Activated CD8-positive, alpha-beta T cell treated with anti-CD3 and anti-CD28 coated beads for 36 hours (primary cell): Measurements from ENCODE around the gene HERC6. TPM values are rescaled to one million over a fixed set of nuclear protein-coding genes. Genes with fewer than 3 reads are reported as not detected.
"Not testable (repeated sequence)": the region's sequence is repeated elsewhere in the genome, so short reads cannot be mapped to it uniquely, and the experiment has no call there.

Experiments used
- ATAC-seq: fragments of 200-7000 bp; cut with Tn5 transposase; one replicate; pipeline ENCODE4 v1.10.0; 2021; ENCODE audit warnings: mild to moderate bottlenecking, moderate library complexity
- CTCF ChIA-PET: fragments of 350-600 bp; sonication (Branson Sonifier 250); formaldehyde crosslinking; loops from one replicate; lab custom pipeline; 2021; ENCODE audit warnings: antibody characterized with exemption; lab: Charles Lee
- POLR2A ChIA-PET: fragments of 350-600 bp; sonication (Branson Sonifier 250); formaldehyde crosslinking; loops from one replicate; lab custom pipeline; 2021; ENCODE audit warnings: antibody characterized with exemption; lab: Charles Lee
- DNase-seq: peaks from one replicate; pipeline ENCODE4 v3.0.0-alpha.2; 2020
- H3K27ac Mint-ChIP-seq: one replicate; pipeline ENCODE4 v1.8.0; 2021; ENCODE audit warnings: mild to moderate bottlenecking, mixed read lengths
- H3K27me3 Mint-ChIP-seq: one replicate; pipeline ENCODE4 v1.8.0; 2021; ENCODE audit warnings: mixed read lengths
- H3K36me3 Mint-ChIP-seq: one replicate; pipeline ENCODE4 v1.8.0; 2021; ENCODE audit warnings: low read depth, mixed read lengths
- H3K4me1 Mint-ChIP-seq: one replicate; pipeline ENCODE4 v1.8.0; 2021; ENCODE audit warnings: low read depth, mixed read lengths
- H3K4me3 Mint-ChIP-seq: one replicate; pipeline ENCODE4 v1.8.0; 2021; ENCODE audit warnings: mild to moderate bottlenecking, moderate library complexity, mixed read lengths
- H3K9me3 Mint-ChIP-seq: one replicate; pipeline ENCODE4 v1.8.0; 2021; ENCODE audit warnings: mixed read lengths
- CTCF ChIP-seq: fragments of 200-600 bp; IDR thresholded peaks from one replicate; pipeline ENCODE4 v1.8.0; 2022; ENCODE audit warnings: antibody characterized with exemption, mild to moderate bottlenecking
- intact Hi-C: fragments of 100-400 bp; cut with micrococcal nuclease; formaldehyde crosslinking; loops from one replicate; pipeline ENCODE4 v1.10.0; 2022
- total RNA-seq, 2 experiments: library from RNA; stranded (reverse); gene quantifications; one replicate each; pipeline ENCODE4 v1.2.3, GENCODE V29; 2021

The HERC6 gene
- total RNA-seq, result 1 to 10 TPM; 3.0 to 4.0 TPM

- Mint-ChIP-seq H3K27me3 (no peaks in the 10 kb centered on the region), H3K4me3 (peak within 1 kb of the TSS; percentile 78), H3K36me3 (peaks cover 3% of the 10 kb centered on the region), H3K4me1 (peaks cover 34% of the 10 kb centered on the region), H3K9me3 (no peaks in the 10 kb centered on the region), H3K27ac (peak within 1 kb of the TSS; percentile 72)
- intact Hi-C loops, result no loop called here
- ChIA-PET CTCF (interaction anchor here (0.6 to 1.7 kb wide), 10 partner anchors 12 to 148 kb away, joined by 3 to 11 read pairs (median 4); partner anchors contain the start of gene HERC5), POLR2A (interaction anchor here (0.6 kb wide), 1 partner anchor 436 kb away, joined by 3 read pairs; no protein-coding TSS in a partner anchor)
- DNase-seq (peak; percentile 89), ATAC-seq (peak; percentile 58)
- peak; percentile 68 for TF ChIP-seq CTCF
Measured at GRCh38 chr4:88378691-88379559, at the start of gene HERC6. TSS of gene HERC6 (plus strand) at chr4:88378852. CDS start at chr4:88378922, 70 bp downstream.

GRCh38 chr4:88333741-88334405, 44.8 kb upstream of the HERC6 start:
- intact Hi-C loops, result no loop called here
- H3K36me3 Mint-ChIP-seq, result no peaks in the 10 kb centered on the region
- H3K9me3 Mint-ChIP-seq, result no peaks in the 10 kb centered on the region
- ChIA-PET CTCF (interaction anchor here (1.2 kb wide), 1 partner anchor 181 kb away, joined by 3 read pairs; no protein-coding TSS in a partner anchor), POLR2A (no interaction called here)
- no peaks in the 10 kb centered on the region for H3K4me1 Mint-ChIP-seq
- no peak for TF ChIP-seq CTCF
- H3K27ac Mint-ChIP-seq, result no peak overlapping the region
- DNase-seq (no peak), ATAC-seq (no peak)
- no peaks in the 10 kb centered on the region for H3K27me3 Mint-ChIP-seq
- no peak overlapping the region for H3K4me3 Mint-ChIP-seq

- no peak for ATAC-seq
- Mint-ChIP-seq H3K27me3 (no peaks in the 10 kb centered on the region), H3K4me3 (no peak overlapping the region), H3K27ac (no peak overlapping the region), H3K9me3 (no peaks in the 10 kb centered on the region), H3K4me1 (no peaks in the 10 kb centered on the region), H3K36me3 (no peaks in the 10 kb centered on the region)
- intact Hi-C loops, result no loop called here
- TF ChIP-seq CTCF, result no peak
- ChIA-PET POLR2A (no interaction called here), CTCF (interaction anchor here (0.6 to 0.9 kb wide), 2 partner anchors 116 to 302 kb away, joined by 3 to 4 read pairs; no protein-coding TSS in a partner anchor)
- no peak for DNase-seq
Measured at GRCh38 chr4:88335092-88335665, 43.5 kb upstream of the HERC6 start.

- Mint-ChIP-seq H3K27ac (no peak overlapping the region), H3K9me3 (no peaks in the 10 kb centered on the region), H3K27me3 (no peaks in the 10 kb centered on the region), H3K4me1 (no peaks in the 10 kb centered on the region), H3K4me3 (no peak overlapping the region), H3K36me3 (no peaks in the 10 kb centered on the region)
- DNase-seq (no peak), ATAC-seq (no peak)
- no peak for TF ChIP-seq CTCF
- ChIA-PET CTCF (interaction anchor here (1.7 to 1.8 kb wide), 2 partner anchors 28 to 174 kb away, joined by 5 to 7 read pairs; no protein-coding TSS in a partner anchor), POLR2A (interaction anchor here (1.0 kb wide), 1 partner anchor 58 kb away, joined by 3 read pairs; the partner anchor contains the start of gene PPM1K)
- intact Hi-C loops, result no loop called here
Measured at GRCh38 chr4:88341227-88342192, 37.1 kb upstream of the HERC6 start.

GRCh38 chr4:88346902-88347301, 31.8 kb upstream of the HERC6 start:
- H3K27me3 Mint-ChIP-seq, DNase-seq, POLR2A ChIA-PET, CTCF ChIA-PET, intact Hi-C loops, H3K4me3 Mint-ChIP-seq, H3K9me3 Mint-ChIP-seq, H3K36me3 Mint-ChIP-seq, ATAC-seq, H3K27ac Mint-ChIP-seq, H3K4me1 Mint-ChIP-seq: not testable (repeated sequence)

- H3K27me3 Mint-ChIP-seq, ATAC-seq, H3K9me3 Mint-ChIP-seq, H3K36me3 Mint-ChIP-seq, H3K27ac Mint-ChIP-seq, POLR2A ChIA-PET, DNase-seq, H3K4me3 Mint-ChIP-seq, intact Hi-C loops, H3K4me1 Mint-ChIP-seq: not testable (repeated sequence)
- CTCF ChIA-PET, result interaction anchor here (1.3 kb wide), 1 partner anchor 20 kb away, joined by 3 read pairs; no protein-coding TSS in a partner anchor
Measured at GRCh38 chr4:88348761-88349160, 29.9 kb upstream of the HERC6 start.
